OCI-LY3 (cell line): ENCODE results near the gene CARD11.

Source experiments
- EZH2phosphoT487 ChIP-seq: fragments of 200-600 bp; shearing (Covaris generic); IDR thresholded peaks from 2 replicates; pipeline ENCODE4 v1.6.1; 2018; ENCODE audit warnings: antibody characterized with exemption, mixed run types, low read depth
- TF ChIP-seq, protein P1 (sequence below): fragments of 200-600, 300-600 bp; sonication (generic); IDR thresholded peaks from 2 replicates; pipeline ENCODE4 v1.5.1; 2014; ENCODE audit warnings: antibody characterized with exemption, low read length, low read depth

DNA sequence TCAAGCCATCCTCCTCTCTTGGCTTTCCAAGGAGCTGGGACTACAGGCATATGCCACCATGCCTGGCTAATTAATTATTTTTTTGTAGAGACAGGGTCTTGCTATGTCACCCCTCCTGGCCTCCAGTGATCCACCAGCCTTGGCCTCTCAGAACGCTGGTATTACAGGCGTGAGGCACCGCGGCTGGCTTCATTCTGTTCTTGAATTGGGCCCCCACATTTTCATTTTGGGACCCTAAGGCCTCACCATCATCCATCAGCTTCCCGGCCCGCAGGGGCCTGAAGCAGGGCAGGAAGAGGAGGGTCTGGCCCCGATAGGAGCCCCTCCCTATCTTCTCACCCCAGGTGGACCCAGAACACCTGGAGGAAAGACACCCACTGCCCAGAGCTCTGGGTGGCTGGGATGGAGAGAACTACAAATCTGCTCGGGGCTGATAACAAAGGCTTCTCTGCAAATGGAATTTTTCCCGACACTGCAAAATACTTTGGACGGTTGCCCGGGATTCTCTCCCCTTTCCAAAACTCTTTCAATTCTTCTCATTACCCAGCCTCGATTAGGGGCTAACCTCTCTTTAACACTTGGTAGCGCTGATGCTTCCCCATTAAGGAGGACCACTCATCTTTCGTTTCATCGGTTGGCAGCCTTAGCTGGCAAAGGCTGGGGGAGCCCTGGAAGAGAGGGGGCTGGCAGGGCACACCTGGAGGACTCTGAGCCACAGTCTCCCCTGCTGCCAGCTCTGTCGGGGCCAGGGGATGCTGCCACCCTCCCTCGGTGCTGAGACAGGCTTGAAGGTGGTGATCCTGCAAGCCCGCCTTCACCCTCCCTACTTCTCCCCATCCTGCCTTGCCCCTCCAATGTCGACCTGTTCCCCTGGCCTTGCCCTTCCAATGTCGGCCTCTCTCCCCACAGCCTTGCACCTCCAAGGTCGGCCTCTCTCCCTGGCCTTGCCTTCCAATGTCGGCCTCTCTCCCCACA, 118.5 kb downstream of the CARD11 start:
- TF ChIP-seq, protein P1, sequence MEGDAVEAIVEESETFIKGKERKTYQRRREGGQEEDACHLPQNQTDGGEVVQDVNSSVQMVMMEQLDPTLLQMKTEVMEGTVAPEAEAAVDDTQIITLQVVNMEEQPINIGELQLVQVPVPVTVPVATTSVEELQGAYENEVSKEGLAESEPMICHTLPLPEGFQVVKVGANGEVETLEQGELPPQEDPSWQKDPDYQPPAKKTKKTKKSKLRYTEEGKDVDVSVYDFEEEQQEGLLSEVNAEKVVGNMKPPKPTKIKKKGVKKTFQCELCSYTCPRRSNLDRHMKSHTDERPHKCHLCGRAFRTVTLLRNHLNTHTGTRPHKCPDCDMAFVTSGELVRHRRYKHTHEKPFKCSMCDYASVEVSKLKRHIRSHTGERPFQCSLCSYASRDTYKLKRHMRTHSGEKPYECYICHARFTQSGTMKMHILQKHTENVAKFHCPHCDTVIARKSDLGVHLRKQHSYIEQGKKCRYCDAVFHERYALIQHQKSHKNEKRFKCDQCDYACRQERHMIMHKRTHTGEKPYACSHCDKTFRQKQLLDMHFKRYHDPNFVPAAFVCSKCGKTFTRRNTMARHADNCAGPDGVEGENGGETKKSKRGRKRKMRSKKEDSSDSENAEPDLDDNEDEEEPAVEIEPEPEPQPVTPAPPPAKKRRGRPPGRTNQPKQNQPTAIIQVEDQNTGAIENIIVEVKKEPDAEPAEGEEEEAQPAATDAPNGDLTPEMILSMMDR = no peak
- TF ChIP-seq EZH2phosphoT487 = no peak
